ENCODE results near the gene FOCAD.

FOCAD gene

GRCh38 chr9:20684035-20684874 is at the start of gene FOCAD (continued):
- TF ChIP-seq ZBTB10 (tag by site-specific recombination; IDR thresholded peaks at IDR 0.05) (0 out of 2 replicates have a peak, but pooled peaks have one; percentile 20), ZNF37A (tag by site-specific recombination; IDR thresholded peaks at IDR 0.05) (no peak), ZNF548 (tag by site-specific recombination; IDR thresholded peaks at IDR 0.05) (no peak), ZBTB21 (tag by site-specific recombination; IDR thresholded peaks at IDR 0.05) (no peak)

GRCh38 chr9:20634895-20635294 is 49.2 kb upstream of the FOCAD start:
- no peak overlapping the region for H3K4me3 ChIP-seq (ENCODE audit: low read depth, low read length)
- H3K4me1 ChIP-seq (ENCODE audit: control insufficient read depth, insufficient read depth, low read length) = peaks cover 10% of the 10 kb centered on the region; the same call in 1 of the 2 replicates
- H3K9me3 ChIP-seq (ENCODE audit: control insufficient read depth, insufficient read depth, low read depth, low read length) = no peaks in the 10 kb centered on the region
- TF ChIP-seq ZNF19 (tag by site-specific recombination; IDR thresholded peaks at IDR 0.05; ENCODE audit: low read depth) = no peak
- TF ChIP-seq ZFHX2 (tag by site-specific recombination; conservative IDR thresholded peaks at IDR 0.05) = no peak
- no peak for TF ChIP-seq ZNF776 (tag by site-specific recombination; IDR thresholded peaks at IDR 0.05; ENCODE audit: borderline replicate concordance)
- no peak for TF ChIP-seq ZNF600 (tag by site-specific recombination; IDR thresholded peaks at IDR 0.05)
- POLR2A ChIA-PET = interaction anchor here (0.8 kb wide), 1 partner anchor 49 kb away, joined by 3 read pairs; the partner anchor contains the start of gene FOCAD
- no peak overlapping the region for H3K27ac ChIP-seq (ENCODE audit: extremely low read depth, low read depth, low read length)
- CTCF ChIA-PET = interaction anchor here (0.6 to 2.1 kb wide), 3 partner anchors 10 to 199 kb away, joined by 3 to 8 read pairs (median 3); no protein-coding TSS in a partner anchor
- H3K36me3 ChIP-seq (ENCODE audit: control insufficient read depth in 2 of 2, insufficient read depth in 1 of 2, low read length in 2 of 2) = no peaks in the 10 kb centered on the region

GRCh38 chr9:20636888-20637440 is 47.1 kb upstream of the FOCAD start:
- Histone ChIP-seq H3K4me1 (ENCODE audit: control insufficient read depth, insufficient read depth, low read length) (peaks cover 15% of the 10 kb centered on the region; the same call in 1 of the 2 replicates), H3K4me3 (ENCODE audit: low read depth, low read length) (no peak overlapping the region), H3K36me3 (ENCODE audit: control insufficient read depth in 2 of 2, insufficient read depth in 1 of 2, low read length in 2 of 2) (no peaks in the 10 kb centered on the region), H3K9me3 (ENCODE audit: control insufficient read depth, insufficient read depth, low read depth, low read length) (no peaks in the 10 kb centered on the region), H3K27ac (ENCODE audit: extremely low read depth, low read depth, low read length) (no peak overlapping the region)
- ChIA-PET POLR2A (interaction anchor here (1.0 to 1.8 kb wide), 2 partner anchors 14 to 47 kb away, joined by 3 to 4 read pairs; partner anchors contain the start of genes FOCAD and MLLT3), CTCF (interaction anchor here (0.6 to 5.5 kb wide), 3 partner anchors 11 to 12 kb away, joined by 3 to 29 read pairs (median 8); no protein-coding TSS in a partner anchor)
- TF ChIP-seq ZNF529 (tag by site-specific recombination; IDR thresholded peaks at IDR 0.05; ENCODE audit: insufficient replicate concordance) = no peak
- peak; percentile 36; the same call in 1 of the 2 replicates for TF ChIP-seq ZNF335 (tag by site-specific recombination; conservative IDR thresholded peaks at IDR 0.05)
- TF ChIP-seq ZNF341 (tag by site-specific recombination; IDR thresholded peaks at IDR 0.05; ENCODE audit: low read depth) = peak; percentile 29; the same call in 1 of the 2 replicates
- peak; percentile 41; the same call in 1 of the 2 replicates for TF ChIP-seq PRDM4 (tag by site-specific recombination; IDR thresholded peaks at IDR 0.05)
- TF ChIP-seq MZF1 (tag by site-specific recombination; IDR thresholded peaks at IDR 0.05; ENCODE audit: borderline replicate concordance) = peak; percentile 49; the same call in 1 of the 2 replicates
- no peak for TF ChIP-seq ZBTB21 (tag by site-specific recombination; IDR thresholded peaks at IDR 0.05)
- peak; percentile 61 for TF ChIP-seq PRDM6 (tag by site-specific recombination; IDR thresholded peaks at IDR 0.05)

Data from HEK293 (cell line).